PFSK-1 (cell line): ENCODE data around the gene SAMD1.

Experiments
- FOXP2 ChIP-seq: optimal IDR thresholded peaks from 2 replicates; pipeline ENCODE3; 2011; ENCODE audit warnings: borderline replicate concordance, control low read depth, inconsistent platforms; ENCODE audit not compliant: insufficient read depth; ENCODE audit errors: extremely low read length, extremely low read depth
- POLR2AphosphoS5 ChIP-seq: IDR thresholded peaks from 2 replicates; pipeline ENCODE4 v1.6.1; 2012; ENCODE audit warnings: low read depth, mild to moderate bottlenecking, control low read depth, low read length, moderate library complexity
- SIN3A ChIP-seq: IDR thresholded peaks from 2 replicates; pipeline ENCODE4 v1.6.1; 2012; ENCODE audit warnings: mild to moderate bottlenecking, low read length, moderate library complexity, borderline replicate concordance; ENCODE audit not compliant: insufficient read depth
- TAF1 ChIP-seq: IDR thresholded peaks from 2 replicates; pipeline ENCODE4 v1.6.1; 2012; ENCODE audit warnings: low read length, control low read depth, borderline replicate concordance; ENCODE audit not compliant: insufficient read depth
- TF ChIP-seq, protein P1 (sequence below), 2 experiments: IDR thresholded peaks; 2 replicates each; pipeline versions ENCODE4 v1.6.1 to v1.8.0; 2011 to 2012; ENCODE audit warnings: low read depth in 2 of 2, low read length in 2 of 2, control low read depth in 1 of 2, inconsistent platforms in 1 of 2, mild to moderate bottlenecking in 1 of 2, moderate library complexity in 1 of 2; ENCODE audit not compliant: insufficient read depth in 1 of 2

The SAMD1 gene

DNA sequence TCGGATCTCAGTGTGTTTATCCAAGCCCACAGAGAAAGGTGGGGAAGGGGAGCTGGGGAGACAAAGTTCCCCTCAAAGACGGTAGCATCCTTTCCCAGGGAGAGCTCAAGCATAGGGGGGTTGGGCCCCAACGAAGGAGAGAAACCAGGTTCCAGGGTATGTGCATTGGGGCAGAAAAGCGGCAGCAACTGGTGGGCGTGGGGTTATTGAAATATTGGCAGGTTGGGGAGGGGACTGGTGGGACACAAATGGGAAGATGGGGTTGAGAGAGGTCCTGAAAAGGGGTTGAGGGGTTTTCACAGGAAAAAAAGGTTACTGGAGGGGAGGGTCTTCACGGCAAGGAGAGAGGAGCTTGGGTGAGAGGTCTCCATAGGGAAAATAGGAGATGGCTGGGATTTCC is 44.8 kb upstream of the SAMD1 start:
- 0 out of 2 replicates have a peak, but pooled peaks have one; percentile 19 for TF ChIP-seq POLR2AphosphoS5
- no peak for TF ChIP-seq TAF1
- TF ChIP-seq, protein P1, sequence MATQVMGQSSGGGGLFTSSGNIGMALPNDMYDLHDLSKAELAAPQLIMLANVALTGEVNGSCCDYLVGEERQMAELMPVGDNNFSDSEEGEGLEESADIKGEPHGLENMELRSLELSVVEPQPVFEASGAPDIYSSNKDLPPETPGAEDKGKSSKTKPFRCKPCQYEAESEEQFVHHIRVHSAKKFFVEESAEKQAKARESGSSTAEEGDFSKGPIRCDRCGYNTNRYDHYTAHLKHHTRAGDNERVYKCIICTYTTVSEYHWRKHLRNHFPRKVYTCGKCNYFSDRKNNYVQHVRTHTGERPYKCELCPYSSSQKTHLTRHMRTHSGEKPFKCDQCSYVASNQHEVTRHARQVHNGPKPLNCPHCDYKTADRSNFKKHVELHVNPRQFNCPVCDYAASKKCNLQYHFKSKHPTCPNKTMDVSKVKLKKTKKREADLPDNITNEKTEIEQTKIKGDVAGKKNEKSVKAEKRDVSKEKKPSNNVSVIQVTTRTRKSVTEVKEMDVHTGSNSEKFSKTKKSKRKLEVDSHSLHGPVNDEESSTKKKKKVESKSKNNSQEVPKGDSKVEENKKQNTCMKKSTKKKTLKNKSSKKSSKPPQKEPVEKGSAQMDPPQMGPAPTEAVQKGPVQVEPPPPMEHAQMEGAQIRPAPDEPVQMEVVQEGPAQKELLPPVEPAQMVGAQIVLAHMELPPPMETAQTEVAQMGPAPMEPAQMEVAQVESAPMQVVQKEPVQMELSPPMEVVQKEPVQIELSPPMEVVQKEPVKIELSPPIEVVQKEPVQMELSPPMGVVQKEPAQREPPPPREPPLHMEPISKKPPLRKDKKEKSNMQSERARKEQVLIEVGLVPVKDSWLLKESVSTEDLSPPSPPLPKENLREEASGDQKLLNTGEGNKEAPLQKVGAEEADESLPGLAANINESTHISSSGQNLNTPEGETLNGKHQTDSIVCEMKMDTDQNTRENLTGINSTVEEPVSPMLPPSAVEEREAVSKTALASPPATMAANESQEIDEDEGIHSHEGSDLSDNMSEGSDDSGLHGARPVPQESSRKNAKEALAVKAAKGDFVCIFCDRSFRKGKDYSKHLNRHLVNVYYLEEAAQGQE (IDR thresholded peaks at IDR 0.05; ENCODE audit: insufficient read depth in 1 of 2, low read depth in 2 of 2, low read length in 2 of 2) = no peak

GRCh38 chr19:14127929-14128509 is 37.5 kb upstream of the SAMD1 start:
- TF ChIP-seq TAF1 (no peak), FOXP2 (no peak)

DNA sequence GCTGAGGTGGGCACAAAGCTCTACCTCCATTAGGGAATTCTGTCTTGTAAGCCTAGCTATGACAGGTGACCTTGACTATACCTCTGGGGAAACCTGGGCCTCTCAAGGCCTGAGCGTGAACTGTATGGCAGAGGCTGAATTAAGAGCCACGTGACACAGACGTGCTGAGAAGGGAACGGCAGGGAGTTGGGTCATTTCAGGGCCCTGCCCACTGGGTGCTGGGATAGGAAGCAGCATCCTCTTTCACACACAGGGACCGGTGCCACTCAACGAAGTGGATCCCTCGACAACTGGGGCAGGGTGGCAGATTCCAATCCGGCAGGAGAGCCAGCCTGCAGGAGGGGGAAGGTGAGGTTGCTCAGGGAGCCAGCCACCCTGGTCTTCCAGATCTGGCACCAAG is 36.6 kb upstream of the SAMD1 start:
- TF ChIP-seq FOXP2 = no peak
- TF ChIP-seq TAF1 = no peak
- no peak for TF ChIP-seq SIN3A
- TF ChIP-seq, protein P1 (IDR thresholded peaks at IDR 0.05; ENCODE audit: insufficient read depth in 1 of 2, low read depth in 2 of 2, low read length in 2 of 2) = no peak
- no peak for TF ChIP-seq POLR2AphosphoS5

GRCh38 chr19:14122924-14123323 is 32.4 kb upstream of the SAMD1 start:
- TF ChIP-seq, protein P1 (IDR thresholded peaks at IDR 0.05; ENCODE audit: insufficient read depth in 1 of 2, low read depth in 2 of 2, low read length in 2 of 2) = no peak
- TF ChIP-seq SIN3A = no peak
- no peak for TF ChIP-seq FOXP2
- TF ChIP-seq TAF1 = no peak
- TF ChIP-seq POLR2AphosphoS5 = no peak

GRCh38 chr19:14120497-14120780 is 29.9 kb upstream of the SAMD1 start:
- TF ChIP-seq FOXP2 (no peak), POLR2AphosphoS5 (no peak), SIN3A (no peak), TAF1 (no peak)
- TF ChIP-seq, protein P1 (IDR thresholded peaks at IDR 0.05; ENCODE audit: insufficient read depth in 1 of 2, low read depth in 2 of 2, low read length in 2 of 2) = no peak
